ENCODE measurements around the gene PACRGL.

Gene PACRGL

DNA sequence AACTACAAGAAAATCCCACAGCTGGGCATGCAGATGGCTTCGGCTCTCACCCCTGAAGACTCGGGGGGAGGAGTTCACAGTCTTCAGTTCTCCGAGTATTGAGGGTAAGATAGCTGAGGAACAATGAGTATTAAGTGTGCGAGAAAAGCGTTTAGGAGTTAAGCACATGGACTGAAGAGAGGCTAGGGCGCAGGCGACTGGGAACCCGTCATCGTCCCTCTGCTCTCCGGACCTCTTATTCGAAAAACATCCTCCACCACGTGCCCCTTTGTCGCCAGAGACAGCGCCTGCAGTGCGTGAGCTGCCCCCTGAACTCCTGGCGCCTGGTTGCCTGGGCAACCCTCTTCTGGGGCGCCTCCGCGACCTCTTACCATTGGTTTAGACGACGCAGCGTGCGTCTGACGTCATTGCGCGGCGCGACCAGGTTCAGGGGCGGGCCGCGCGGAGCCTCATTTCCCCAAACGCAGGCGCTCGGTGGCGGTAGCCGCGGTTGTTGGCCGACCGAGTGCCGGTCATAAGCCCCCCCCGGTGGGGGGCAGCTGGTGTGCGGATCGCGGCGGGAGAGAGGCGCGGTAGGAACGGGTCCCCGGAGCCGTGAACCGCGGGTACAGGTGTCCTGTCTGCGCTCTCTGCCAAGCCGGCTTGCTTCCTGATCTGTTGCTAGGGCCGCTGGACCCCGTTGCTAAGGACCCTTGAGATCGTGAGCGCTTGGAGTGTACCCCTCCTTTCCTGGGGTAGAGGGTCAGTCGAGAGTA lies at the start of gene PACRGL:
Gene PACRGL (plus strand): TSS at position 452 of the 755 bp plus-strand sequence. CDS start 4,024 bp downstream, outside the sequence.
- DNase-seq: peak; percentile 97

DNA sequence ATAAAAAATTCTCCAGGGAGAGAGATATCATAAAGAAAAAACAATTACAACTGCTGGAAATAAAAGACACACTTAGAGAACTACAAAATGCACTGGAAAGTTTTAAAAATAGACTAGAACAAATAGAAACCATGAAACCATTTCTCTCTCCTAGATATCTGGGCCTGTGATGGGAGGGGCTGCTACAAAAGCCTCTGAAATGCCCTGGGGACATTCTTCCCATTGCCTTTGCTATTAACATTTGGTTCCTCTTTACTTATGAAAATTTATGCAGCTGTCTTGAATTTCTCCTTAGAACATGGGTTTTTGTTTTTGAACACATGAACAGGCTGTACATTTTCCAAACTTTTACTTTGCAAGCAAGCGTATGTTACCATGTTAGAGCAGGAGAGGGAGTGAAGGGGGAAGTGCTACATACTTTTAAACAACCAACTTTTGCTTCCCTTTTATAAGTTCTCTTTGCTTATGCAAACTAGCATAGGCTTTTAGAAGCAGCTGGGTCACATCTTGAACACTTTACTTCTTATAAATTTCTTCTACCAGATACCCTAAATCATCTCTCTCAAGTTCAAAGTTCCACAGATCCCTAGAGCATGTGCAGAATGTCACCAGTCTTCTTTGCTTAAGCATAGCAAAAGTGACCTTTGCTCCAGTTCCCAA lies 47.9 kb upstream of the PACRGL start:
- no peak for DNase-seq

DNA sequence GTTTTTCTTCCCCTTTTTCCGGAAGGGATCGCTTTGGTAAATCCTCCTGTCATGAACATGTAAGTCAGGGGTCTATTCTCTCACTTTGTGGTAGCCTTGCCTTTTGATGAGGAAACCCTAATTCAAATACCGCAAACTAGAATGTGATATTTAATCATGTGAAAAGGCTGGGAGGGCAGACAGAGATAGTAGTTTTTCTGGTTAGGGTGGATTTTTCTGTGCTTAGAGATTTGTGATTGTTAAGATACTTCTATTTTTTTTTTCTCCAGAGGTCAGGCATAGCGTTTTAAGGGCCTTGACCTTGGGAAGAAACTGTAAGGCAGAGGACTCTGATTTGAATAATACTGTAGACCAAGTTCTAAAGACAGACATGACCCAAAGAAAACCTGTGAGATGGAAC lies 41.8 kb upstream of the PACRGL start:
- no peak for DNase-seq

DNA sequence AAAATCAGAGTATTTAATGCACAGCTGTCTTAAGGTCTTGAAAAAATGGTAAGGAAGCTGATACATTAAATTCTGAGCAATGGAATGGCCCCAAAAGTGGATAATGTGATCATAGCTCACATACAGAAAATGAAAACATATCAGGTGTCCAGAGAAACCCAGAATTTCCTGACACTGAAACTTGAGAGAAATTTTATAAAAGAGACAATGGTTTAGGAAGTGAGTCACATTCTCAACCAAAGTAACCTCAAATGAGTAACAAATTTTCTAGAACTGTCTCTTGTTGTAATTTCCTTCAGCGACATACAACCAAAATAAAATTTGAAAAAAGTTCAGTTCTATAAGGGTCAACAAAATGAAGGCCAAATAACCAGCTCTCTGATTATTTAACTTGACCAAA lies 37.4 kb upstream of the PACRGL start:
- no peak for DNase-seq

DNA sequence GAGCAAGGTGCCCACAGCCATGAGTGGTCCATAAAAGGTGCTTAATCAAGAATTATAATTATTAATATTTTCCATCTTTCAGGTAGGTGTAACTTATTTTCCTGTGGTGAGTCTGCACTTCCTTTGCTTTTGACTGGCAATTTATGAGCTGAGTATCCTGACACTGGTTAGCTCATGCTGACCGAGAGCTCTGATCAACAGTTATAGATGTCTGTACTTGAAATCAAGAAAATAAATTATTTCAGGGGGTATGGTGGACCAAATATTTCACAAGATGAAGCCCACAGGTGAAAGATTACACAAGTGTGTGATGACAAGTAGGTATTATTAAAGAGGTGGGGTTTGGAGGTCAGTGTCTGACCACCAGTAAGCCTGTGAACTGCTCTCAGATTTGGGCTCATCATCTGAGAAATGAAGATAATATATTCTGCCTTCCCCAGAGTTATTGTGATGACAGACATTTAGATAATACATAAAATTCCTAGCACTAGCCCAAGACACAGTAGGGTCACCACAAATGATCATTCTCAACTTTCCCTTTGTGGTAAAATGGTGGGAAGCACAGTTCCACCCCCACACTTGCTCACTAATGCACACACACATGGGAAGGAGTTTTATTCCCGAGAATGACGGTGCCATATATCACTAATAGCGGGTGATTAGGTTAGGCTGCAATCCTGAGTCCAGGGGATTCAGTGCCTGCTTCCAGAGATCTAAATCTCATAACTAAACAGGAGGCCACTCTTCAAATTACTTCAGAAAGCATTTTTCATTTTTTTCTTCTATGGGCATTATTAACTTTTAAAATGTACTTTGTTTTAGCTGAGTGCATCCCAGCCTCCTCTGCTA lies 34.0 kb upstream of the PACRGL start:
- DNase-seq: no peak

DNA sequence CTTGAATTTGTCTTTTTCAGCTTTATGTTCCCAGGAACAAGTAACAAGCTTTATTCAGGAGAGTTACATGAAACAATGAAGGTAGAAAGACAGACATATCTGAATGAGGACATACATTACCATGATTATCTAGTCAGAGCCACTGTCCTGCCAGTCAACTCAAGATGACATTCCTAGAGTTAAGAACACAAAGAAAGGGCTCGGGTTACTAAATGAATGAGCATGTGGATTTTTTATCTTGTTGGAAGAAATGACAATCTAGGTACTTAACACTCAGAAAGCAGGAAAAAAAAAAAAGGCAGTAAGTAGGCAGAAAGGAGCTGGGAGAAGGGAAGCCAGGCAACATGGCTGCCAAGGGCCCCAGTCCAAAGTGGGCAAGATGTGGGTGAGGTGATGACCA lies 28.0 kb upstream of the PACRGL start:
- DNase-seq: no peak

DNA sequence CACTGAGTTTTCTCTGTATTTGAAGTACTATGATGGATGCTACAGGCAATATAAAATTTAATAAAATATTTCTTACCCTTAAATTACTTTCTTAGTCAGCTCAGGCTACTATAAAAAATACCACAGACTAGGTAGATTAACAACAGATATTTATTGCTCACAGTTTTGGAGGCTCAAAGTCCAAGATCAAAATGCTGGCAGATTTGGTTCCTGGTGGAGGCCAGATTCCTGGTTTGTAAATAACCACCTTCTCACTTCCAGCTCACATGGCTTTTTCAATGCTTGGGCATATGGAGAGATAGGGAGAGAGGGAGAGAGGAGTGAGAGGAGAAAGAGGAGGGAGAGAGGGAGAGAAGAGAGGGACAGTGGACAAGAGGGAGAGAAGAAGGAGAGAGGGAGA lies 24.5 kb upstream of the PACRGL start:
- DNase-seq: no peak

DNA sequence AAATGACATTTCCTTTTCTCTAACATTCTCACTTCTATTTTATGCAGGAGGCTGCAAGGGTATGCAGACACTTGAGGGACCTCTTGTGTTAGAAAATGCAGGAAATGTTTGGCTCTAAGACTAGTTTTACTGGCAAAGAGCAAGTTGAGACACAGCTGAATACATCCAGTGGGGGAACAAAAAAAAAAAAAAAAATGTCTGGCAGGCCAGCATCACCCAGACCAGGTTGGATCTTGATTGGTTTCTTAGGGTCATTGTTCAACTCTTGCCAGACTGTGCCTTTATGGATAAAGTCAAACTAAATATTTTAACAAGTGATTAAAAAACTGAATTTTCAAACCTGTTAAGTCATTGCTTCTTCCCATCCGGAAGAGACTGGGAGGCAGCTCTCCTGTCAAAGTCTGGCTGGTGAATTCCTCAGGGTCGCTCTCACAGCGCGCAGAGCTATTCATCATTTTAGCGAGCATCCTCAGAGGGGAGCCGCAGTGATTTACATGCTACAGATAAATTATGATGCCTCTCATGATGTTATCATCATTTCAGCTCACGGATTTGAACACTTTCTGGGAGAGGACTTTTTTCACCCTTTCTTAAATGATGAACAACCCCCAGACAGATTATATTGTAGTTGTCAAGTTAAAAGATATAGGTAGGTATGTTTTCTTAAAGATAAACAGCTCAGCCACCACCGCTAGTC lies 23.6 kb upstream of the PACRGL start:
- no peak for DNase-seq

DNA sequence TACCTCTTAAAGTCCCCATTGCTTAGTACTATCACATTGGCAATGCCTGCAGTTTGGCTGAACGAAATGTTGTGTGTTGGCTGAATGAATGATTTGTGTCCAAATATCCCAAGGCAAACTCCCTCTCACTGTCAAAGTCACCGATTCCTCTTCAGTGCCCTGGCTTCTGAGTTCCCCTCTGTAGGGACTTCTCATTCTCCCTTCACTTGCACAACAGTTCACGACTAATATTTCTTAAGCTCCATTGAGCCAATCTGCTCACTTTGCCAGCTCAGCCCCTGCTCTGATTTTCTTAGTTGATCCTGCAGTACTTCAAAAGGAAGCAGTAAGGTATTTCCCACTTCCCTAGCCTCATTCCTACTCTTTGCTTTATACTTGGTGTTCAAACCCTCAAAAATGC lies 21.9 kb upstream of the PACRGL start:
- no peak for DNase-seq

DNA sequence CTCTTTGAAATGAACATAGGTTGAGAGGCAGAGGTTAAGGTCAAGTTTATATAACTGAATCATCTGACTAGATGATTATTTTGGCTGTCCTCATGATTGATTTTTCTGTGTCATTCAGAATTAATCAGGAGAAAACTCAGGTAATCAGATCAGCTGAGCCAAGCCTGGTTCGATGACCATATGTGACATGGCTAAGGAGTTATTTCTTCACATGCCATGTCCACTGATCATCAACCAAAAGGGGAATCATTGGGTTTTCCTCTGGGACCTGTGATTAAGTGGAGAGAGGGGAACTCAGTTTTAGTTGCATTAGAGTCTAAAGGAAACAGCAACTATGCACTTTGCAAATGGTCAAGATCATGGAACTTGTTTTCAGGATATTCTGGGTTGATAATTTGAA lies 20.3 kb upstream of the PACRGL start:
- DNase-seq: no peak

DNA sequence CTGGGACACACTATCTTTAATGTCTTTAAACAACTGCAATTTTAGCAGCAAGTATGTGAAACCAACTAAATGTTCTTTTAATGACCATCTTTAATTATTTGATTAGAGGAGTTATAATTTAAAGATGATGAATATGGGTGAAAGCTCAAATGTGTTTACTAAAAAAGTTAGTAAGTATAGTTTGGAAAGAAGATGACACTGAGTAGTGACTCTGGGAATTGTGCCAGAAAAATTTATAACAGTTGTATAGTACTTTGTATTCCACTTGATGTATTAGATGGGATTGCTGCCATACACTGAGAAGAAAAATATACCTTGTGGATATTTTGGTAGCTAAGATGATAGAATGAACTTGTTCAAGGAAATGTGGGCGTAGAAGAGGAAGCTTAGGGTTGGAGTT lies 19.5 kb upstream of the PACRGL start:
- no peak for DNase-seq

DNA sequence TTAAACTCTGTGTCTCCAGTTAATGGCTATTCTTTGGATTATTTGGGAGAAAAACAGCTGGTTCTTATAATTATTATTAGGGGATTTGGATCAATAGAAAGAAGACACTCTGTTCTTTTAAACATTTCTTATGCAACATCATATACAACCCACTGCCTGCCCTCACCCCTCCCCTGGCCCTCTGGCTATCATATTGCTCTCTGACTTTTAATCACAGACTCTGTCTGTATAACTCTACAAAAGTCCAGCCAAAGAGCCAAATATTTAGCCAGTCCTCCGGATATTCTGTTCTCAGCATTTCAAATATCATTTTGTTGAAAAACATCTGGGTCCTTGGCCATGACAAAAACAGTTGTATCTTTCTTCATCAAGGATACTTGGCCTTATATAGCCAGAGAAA lies 19.0 kb upstream of the PACRGL start:
- no peak for DNase-seq

DNA sequence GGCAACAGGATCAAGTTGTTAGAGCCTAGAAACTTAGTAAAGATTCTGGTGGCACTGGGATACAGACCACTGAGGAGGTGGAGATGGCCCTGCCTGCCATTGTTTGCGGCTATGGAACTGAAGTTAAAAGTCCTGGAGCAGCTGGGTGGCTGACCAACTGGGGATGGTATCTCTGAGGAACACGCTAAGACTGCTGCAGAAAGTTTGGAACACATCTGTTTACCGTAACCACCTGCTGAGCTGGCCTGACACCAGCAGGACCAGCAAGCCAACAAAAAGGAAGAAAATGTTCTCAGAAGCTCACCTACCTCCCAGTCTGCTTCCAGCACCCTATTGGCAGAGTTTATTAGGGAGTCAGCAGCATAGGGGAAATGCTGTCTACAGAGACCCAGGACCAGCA lies 17.4 kb upstream of the PACRGL start:
- peak; percentile 25 for DNase-seq

DNA sequence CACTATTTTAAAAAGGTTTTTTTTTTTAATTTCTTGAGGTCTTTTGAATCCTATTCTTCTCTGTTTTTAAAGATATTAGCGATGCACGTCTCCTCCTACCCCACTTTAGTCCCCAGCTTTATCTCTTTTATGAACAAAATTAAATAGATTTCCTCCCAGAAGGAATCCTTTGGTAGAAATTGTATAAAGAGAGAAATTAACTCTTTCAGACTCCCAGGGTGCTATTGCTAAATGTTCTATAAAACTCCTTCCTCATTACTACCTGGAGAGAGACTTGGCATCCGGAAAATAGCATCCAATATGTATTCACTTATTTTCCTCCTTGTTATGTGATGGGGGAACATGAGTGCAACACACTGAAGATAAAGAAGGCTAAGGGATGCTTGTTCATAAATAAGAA lies 16.5 kb upstream of the PACRGL start:
- peak; percentile 28 for DNase-seq

DNA sequence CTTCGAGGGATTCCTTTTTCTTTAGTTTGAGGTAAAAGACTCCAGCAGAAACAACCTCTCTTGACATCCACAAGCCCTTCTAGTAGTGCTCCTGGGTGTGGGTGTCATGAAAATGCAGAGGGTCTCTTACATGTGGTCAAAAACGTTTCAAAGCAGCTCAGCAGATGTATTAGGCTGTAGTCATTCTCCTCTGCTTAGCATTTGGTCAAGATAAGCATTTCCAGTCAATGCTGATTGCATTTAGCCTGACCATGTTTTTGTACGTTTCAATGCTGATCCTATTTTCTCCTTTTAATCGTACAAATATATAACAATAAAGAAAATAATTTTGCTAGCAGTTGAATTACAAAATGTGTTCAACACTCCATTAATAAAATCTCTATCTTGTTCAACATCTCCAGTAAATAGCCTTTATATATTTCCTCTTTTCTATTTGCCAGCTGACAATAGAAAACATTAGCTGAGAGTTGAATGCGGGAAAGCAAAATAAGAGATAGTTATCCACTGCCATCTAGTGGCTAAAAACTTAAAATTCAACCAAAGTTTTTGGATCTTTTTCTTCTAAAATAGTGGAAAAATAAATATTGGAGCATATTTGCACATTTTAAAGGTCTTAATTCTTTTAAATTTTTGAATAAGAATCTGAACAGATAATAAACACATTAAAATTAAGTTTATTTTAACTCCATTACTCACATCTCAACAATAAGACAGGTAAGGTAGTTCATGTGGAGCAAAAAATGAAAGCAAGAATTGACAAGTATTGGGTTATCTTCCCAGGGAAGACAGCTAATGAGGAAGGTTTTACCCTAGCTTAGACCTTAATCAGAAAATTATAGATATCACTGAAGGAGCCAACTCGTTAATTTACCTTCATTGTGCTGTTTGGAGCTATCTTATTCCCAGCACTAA lies 15.2 kb upstream of the PACRGL start:
- peak; percentile 76 for DNase-seq

DNA sequence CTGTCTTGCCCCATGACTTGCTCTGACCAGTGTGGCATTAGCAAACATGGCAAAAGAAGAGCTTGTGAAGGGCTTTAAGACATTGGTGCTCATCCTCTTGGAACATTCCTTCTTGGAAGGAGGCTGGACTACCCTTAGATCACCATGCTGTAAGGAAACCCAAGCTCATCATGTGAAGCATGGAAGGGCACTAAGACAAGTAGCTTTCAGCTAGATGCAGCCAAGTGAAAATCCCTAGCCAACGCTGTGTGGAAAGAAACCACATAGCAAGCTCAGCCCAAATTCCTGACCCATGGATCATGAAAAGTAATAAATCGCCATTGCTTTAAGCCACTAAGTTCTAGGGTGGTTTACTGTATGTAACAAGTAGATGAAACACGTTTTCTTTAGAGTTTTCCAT lies 12.4 kb upstream of the PACRGL start:
- no peak for DNase-seq

DNA sequence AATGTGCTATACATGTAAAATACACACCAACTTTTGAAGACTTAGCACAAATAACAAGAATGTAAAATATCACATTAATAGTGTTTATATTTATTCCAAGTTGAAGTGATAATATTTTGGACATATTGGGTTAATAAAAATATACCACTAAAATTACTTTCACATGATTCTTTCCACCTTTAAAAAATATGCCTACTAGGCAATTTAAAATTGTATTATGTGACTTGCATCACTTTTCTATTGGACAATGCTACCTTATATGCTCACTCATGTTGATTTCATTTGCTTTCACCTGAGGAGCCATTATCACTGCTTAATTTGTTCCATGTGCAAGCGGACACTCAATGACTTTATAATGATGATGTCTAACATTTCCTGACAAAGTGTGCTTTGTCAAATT lies 3.4 kb upstream of the PACRGL start:
- no peak for DNase-seq

DNA sequence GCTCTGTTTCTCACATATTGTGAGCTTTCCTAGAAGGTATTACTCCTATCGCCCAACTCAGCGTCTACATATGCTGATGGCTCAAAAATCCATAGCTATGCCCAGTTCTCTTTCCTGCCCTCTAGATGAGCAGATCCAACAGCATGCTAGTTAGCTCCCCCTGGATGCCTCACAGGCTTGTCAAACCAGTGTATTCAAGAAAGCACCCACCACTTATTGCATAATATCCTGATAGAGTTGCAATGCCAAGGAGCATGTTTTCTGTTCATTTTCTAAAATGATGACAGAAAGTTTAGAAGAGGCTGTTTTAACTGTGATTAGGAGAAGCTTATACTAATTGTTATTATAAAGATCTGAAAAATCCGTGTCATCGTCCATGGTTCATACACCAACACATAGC lies 1.9 kb upstream of the PACRGL start:
- DNase-seq: no peak

DNA sequence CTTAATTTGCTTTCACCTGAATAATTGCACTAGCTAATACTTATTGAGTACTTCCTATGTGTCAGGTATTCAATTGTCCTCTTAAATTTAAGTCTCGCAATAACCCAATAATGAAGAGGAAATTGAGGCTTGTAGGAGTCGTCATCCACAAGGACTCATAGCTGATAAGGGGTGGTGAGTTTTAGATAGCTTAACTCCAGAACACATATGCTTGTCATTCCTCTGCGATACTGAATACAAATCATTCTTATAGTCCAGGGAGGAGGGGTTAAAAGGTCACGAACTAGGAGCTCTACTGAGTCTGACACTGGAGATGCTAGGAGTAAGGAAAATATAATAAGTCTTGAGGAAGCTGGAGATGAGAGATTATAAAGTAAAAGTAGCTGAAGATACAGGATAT lies 1.4 kb upstream of the PACRGL start:
- no peak for DNase-seq

DNA sequence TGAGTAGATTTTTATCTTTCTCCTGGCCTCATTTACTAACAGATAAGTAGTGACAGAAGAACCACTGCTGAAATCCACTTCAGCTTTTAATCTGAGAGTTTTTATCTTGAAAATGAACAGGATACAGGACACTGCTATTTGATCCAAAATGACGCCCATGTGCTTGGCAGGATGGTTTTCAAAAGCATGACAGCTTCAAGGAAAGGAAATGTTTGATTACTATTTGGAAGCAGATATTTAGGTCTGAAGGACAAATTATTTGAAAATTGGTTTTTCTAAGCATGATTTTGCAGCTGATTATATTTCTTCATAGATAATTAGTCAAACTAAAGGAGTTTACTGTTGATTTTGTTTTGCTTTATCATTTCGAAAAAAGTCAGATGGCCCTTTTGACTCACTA lies 11.1 kb downstream of the PACRGL start:
- no peak for DNase-seq

DNA sequence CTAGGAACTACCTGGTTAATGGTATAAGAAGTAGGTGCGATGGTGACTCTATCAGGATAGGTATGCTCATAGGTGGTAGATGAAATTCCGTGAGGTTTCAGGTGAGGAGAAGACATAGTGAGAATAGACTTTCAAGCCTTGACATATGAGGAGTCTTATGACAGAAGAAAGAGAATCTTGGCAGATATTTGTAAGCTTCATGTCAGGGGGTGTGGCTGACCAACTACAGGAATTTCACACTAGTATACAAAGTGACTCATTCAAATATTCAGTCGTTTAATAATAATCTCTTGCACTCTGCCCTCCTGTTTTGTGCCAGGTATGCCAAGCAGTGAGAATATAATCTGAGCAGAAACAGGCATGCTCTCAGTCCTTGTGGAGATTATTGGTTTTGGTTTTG lies 22.8 kb downstream of the PACRGL start:
- no peak for DNase-seq

DNA sequence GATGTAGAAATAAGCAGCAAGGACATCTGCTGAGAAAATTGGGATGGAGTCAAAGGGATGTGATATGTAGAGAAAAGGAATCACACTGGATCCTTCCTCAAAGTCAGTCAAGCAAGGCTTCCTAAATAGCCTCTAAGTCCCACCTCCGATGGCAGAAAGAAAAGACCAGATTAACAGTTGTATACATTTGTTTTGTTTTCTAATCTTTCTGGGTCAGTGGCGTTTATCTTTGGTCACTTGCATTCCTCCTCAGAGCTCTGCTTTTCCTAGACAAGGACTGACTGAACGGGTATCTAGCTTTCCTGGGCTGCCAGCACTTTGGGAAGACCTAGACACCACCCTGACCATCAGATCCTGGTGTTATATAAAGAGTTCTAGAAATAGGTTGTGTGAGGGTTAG lies 23.2 kb downstream of the PACRGL start:
- no peak for DNase-seq

Measured in NCI-H1092 treated with DMSO at 0.1 percent for 48 hours (cell line).